PC-9 (cell line): Measurements from ENCODE around the gene TK1. TPM values are rescaled to one million over a fixed set of nuclear protein-coding genes. Genes with fewer than 3 reads are reported as not detected.

Experiments
- BruUV-seq: library from RNA; stranded (reverse); fragments of 400-500 nt; replicated peaks from 2 replicates; lab custom pipeline; 2021; lab: Mats Ljungman, UMichigan
- CTCF ChIA-PET: fragments of 300-600 bp; sonication (Branson Sonifier 250); formaldehyde crosslinking; loops from one replicate; lab custom pipeline; 2022; ENCODE audit warnings: antibody characterized with exemption; lab: Charles Lee
- POLR2A ChIA-PET: fragments of 300-600 bp; sonication (Branson Sonifier 250); formaldehyde crosslinking; loops from one replicate; lab custom pipeline; 2022; ENCODE audit warnings: antibody characterized with exemption; ENCODE audit not compliant: unreplicated experiment; lab: Charles Lee
- DNase-seq, 2 experiments: peaks; one replicate each; pipeline versions ENCODE4 v3.0.0 to v3.0.0-alpha.2; 2015 to 2022; ENCODE audit warnings: mixed read lengths in 1 of 2
- H2AFZ ChIP-seq: fragments of 200-600 bp; sonication (generic); 2 replicates; pipeline ENCODE4 v1.8.1; 2017; ENCODE audit warnings: antibody characterized with exemption
- H3F3A ChIP-seq: fragments of 200-600 bp; sonication (generic); 2 replicates; pipeline ENCODE4 v1.8.1; 2017; ENCODE audit warnings: antibody characterized with exemption, mild to moderate bottlenecking, low read depth; ENCODE audit not compliant: insufficient read depth
- H3K27ac ChIP-seq: fragments of 200-600 bp; sonication (generic); 2 replicates; pipeline ENCODE4 v1.6.1; 2016; ENCODE audit warnings: mixed run types
- H3K27me3 ChIP-seq: fragments of 200-600 bp; sonication (generic); 2 replicates; pipeline ENCODE4 v1.6.1; 2016; ENCODE audit warnings: low read depth, mixed run types; ENCODE audit not compliant: insufficient read depth
- H3K36me3 ChIP-seq: fragments of 200-600 bp; sonication (generic); 2 replicates; pipeline ENCODE4 v1.6.1; 2016; ENCODE audit warnings: low read depth, mixed run types
- H3K4me1 ChIP-seq: fragments of 200-600 bp; sonication (generic); replicated peaks from 2 replicates; pipeline ENCODE4 v1.6.1; 2016; ENCODE audit warnings: mixed run types; ENCODE audit not compliant: insufficient read depth
- H3K4me2 ChIP-seq: fragments of 200-600 bp; sonication (generic); 2 replicates; pipeline ENCODE4 v1.6.1; 2017; ENCODE audit warnings: mixed run types
- H3K4me3 ChIP-seq: fragments of 200-600 bp; sonication (generic); 2 replicates; pipeline ENCODE4 v1.6.1; 2016; ENCODE audit warnings: mixed run types
- H3K79me2 ChIP-seq: fragments of 200-600 bp; sonication (generic); 2 replicates; pipeline ENCODE4 v1.6.1; 2017; ENCODE audit warnings: low read depth, mixed run types
- H3K9me2 ChIP-seq: fragments of 200-600 bp; sonication (generic); 2 replicates; pipeline ENCODE4 v1.8.1; 2017; ENCODE audit warnings: mild to moderate bottlenecking; ENCODE audit not compliant: insufficient read depth
- H3K9me3 ChIP-seq: fragments of 200-600 bp; sonication (generic); 2 replicates; pipeline ENCODE4 v1.8.1; 2016; ENCODE audit warnings: low read depth; ENCODE audit not compliant: insufficient read depth
- H4K20me1 ChIP-seq: fragments of 200-600 bp; sonication (generic); 2 replicates; pipeline ENCODE4 v1.8.1; 2017; ENCODE audit not compliant: insufficient read depth
- CTCF ChIP-seq: fragments of 200-600 bp; sonication (generic); conservative IDR thresholded peaks from 2 replicates; pipeline ENCODE4 v1.6.1; 2017; ENCODE audit warnings: mixed run types, antibody characterized with exemption, mild to moderate bottlenecking, moderate library complexity
- EZH2 ChIP-seq: fragments of 200-600 bp; sonication (generic); IDR thresholded peaks from 2 replicates; pipeline ENCODE4 v1.8.0; 2017; ENCODE audit warnings: antibody characterized with exemption, low read depth
- intact Hi-C: fragments of 100-400 bp; cut with micrococcal nuclease; formaldehyde crosslinking; loops from one replicate; pipeline ENCODE4 v1.10.0; 2022; ENCODE audit not compliant: unreplicated experiment
- total RNA-seq: library from RNA; stranded (reverse); gene quantifications from 2 replicates; pipeline ENCODE4 v1.2.3, GENCODE V29; 2021

The TK1 gene
- total RNA-seq, 1 experiment from 2014 or later: 137 TPM

GRCh38 chr17:78127888-78128550, 58.8 kb downstream of the TK1 start:
- Histone ChIP-seq H3K4me2 (peak overlapping the region; percentile 96), H3K9me2 (no peaks in the 10 kb centered on the region), H4K20me1 (no peaks in the 10 kb centered on the region), H3K4me3 (peak overlapping the region; percentile 81), H3K27me3 (no peaks in the 10 kb centered on the region), H3K79me2 (peaks cover 13% of the 10 kb centered on the region), H3F3A (peaks cover 16% of the 10 kb centered on the region; the same call in 1 of the 2 replicates), H2AFZ (0 out of 2 replicates have a peak overlapping the region, but pooled peaks have one; percentile 52), H3K9me3 (no peaks in the 10 kb centered on the region), H3K27ac (peak overlapping the region; percentile 69), H3K4me1 (peaks cover 19% of the 10 kb centered on the region), H3K36me3 (no peaks in the 10 kb centered on the region)
- BruUV-seq: no TSS peak
- intact Hi-C loops: loop anchor here (1.0 to 2.0 kb wide), 2 partner anchors 46 to 59 kb away; partner anchors contain the start of genes AFMID and TK1
- POLR2A ChIA-PET: interaction anchor here (0.5 to 1.2 kb wide), 4 partner anchors 12 to 59 kb away, joined by 3 to 12 read pairs (median 6); partner anchors contain the start of gene TK1
- TF ChIP-seq EZH2 (no peak), CTCF (no peak)
- peak in 1 of 2 experiments; percentile 73 for DNase-seq
- CTCF ChIA-PET: interaction anchor here (0.6 to 1.0 kb wide), 5 partner anchors 10 to 233 kb away, joined by 3 to 19 read pairs (median 5); no protein-coding TSS in a partner anchor

GRCh38 chr17:78127239-78127887, 59.5 kb downstream of the TK1 start:
- H3K9me3 ChIP-seq: no peaks in the 10 kb centered on the region
- POLR2A ChIA-PET: interaction anchor here (0.5 to 1.2 kb wide), 5 partner anchors 13 to 59 kb away, joined by 4 to 12 read pairs (median 7); partner anchors contain the start of gene TK1
- peak overlapping the region; percentile 96 for H3K4me2 ChIP-seq
- TF ChIP-seq CTCF (no peak), EZH2 (no peak)
- intact Hi-C loops: no loop called here
- peak; percentile 39 to 48 for DNase-seq
- peaks cover 14% of the 10 kb centered on the region for H3K4me1 ChIP-seq
- H4K20me1 ChIP-seq: no peaks in the 10 kb centered on the region
- no peaks in the 10 kb centered on the region for H3K36me3 ChIP-seq
- 0 out of 2 replicates have a peak overlapping the region, but pooled peaks have one; percentile 52 for H2AFZ ChIP-seq
- no peaks in the 10 kb centered on the region for H3K9me2 ChIP-seq
- peaks cover 12% of the 10 kb centered on the region; the same call in 1 of the 2 replicates for H3F3A ChIP-seq
- H3K27ac ChIP-seq: peak overlapping the region; percentile 69
- CTCF ChIA-PET: interaction anchor here (0.8 to 1.1 kb wide), 4 partner anchors 11 to 48 kb away, joined by 3 to 6 read pairs (median 4); no protein-coding TSS in a partner anchor
- TSS peak; percentile 71 for BruUV-seq
- peak overlapping the region; percentile 81 for H3K4me3 ChIP-seq
- H3K79me2 ChIP-seq: peaks cover 13% of the 10 kb centered on the region
- H3K27me3 ChIP-seq: no peaks in the 10 kb centered on the region

GRCh38 chr17:78126895-78127238, 60.0 kb downstream of the TK1 start:
- no TSS peak for BruUV-seq
- DNase-seq: no peak
- Histone ChIP-seq H4K20me1 (no peaks in the 10 kb centered on the region), H3K9me2 (no peaks in the 10 kb centered on the region), H3K9me3 (no peaks in the 10 kb centered on the region), H3F3A (peaks cover 11% of the 10 kb centered on the region; the same call in 1 of the 2 replicates), H3K4me1 (peaks cover 13% of the 10 kb centered on the region), H3K4me2 (peak overlapping the region; percentile 96), H3K27me3 (no peaks in the 10 kb centered on the region), H3K79me2 (peaks cover 13% of the 10 kb centered on the region), H3K27ac (no peak overlapping the region; the same call in 1 of the 2 replicates), H3K36me3 (no peaks in the 10 kb centered on the region), H3K4me3 (peak overlapping the region; percentile 81; the same call in 1 of the 2 replicates), H2AFZ (no peak overlapping the region)
- TF ChIP-seq EZH2 (no peak), CTCF (no peak)
- intact Hi-C loops: no loop called here
- ChIA-PET POLR2A (interaction anchor here (0.6 kb wide), 1 partner anchor 13 kb away, joined by 5 read pairs; no protein-coding TSS in a partner anchor), CTCF (interaction anchor here (1.1 kb wide), 1 partner anchor 11 kb away, joined by 3 read pairs; no protein-coding TSS in a partner anchor)
